GM23338 (cell line): ENCODE measurements around the gene BLTP2. TPM values are rescaled to one million over a fixed set of nuclear protein-coding genes. Genes with fewer than 3 reads are reported as not detected.
A peak's percentile ranks its signal among the peaks of the same experiment; 100 is the strongest.

Experiments
- ATAC-seq: fragments of 200-7000 bp; cut with Tn5 transposase; 3 replicates; pipeline ENCODE4 v1.9.1; 2020
- DNase-seq: peaks from one replicate; pipeline ENCODE4 v3.0.0-alpha.2; 2015; ENCODE audit warnings: low spot score
- H2AFZ ChIP-seq: fragments of 200-600 bp; sonication (generic); 2 replicates; pipeline ENCODE4 v1.8.0; 2016; ENCODE audit warnings: antibody characterized with exemption, mild to moderate bottlenecking, moderate library complexity
- H3F3A ChIP-seq: fragments of 200-600 bp; sonication (generic); replicated peaks from 2 replicates; pipeline ENCODE4 v1.8.0; 2017; ENCODE audit warnings: antibody characterized with exemption, mixed run types, low read depth
- H3K27ac ChIP-seq: fragments of 200-600 bp; sonication (generic); 2 replicates; pipeline ENCODE4 v1.6.1; 2016; ENCODE audit warnings: low read depth
- H3K27me3 ChIP-seq: fragments of 200-600 bp; sonication (generic); 2 replicates; pipeline ENCODE4 v1.8.0; 2016; ENCODE audit warnings: mild to moderate bottlenecking, mixed run types, moderate library complexity; ENCODE audit not compliant: insufficient read depth
- H3K36me3 ChIP-seq: fragments of 200-600 bp; sonication (generic); 2 replicates; pipeline ENCODE4 v1.8.0; 2016; ENCODE audit warnings: mild to moderate bottlenecking; ENCODE audit not compliant: insufficient read depth
- H3K4me1 ChIP-seq: fragments of 200-600 bp; sonication (generic); 2 replicates; pipeline ENCODE4 v1.8.0; 2016; ENCODE audit warnings: mild to moderate bottlenecking, moderate library complexity; ENCODE audit not compliant: insufficient read depth
- H3K4me2 ChIP-seq: fragments of 200-600 bp; sonication (generic); 2 replicates; pipeline ENCODE4 v1.7.1; 2017; ENCODE audit warnings: mixed run types
- H3K4me3 ChIP-seq: fragments of 200-600 bp; sonication (generic); 2 replicates; pipeline ENCODE4 v1.6.1; 2016; ENCODE audit warnings: mixed run types
- H3K79me2 ChIP-seq: fragments of 200-600 bp; sonication (generic); replicated peaks from 2 replicates; pipeline ENCODE4 v1.8.0; 2017; ENCODE audit warnings: mild to moderate bottlenecking; ENCODE audit not compliant: insufficient read depth
- H3K9me2 ChIP-seq: fragments of 200-600 bp; sonication (generic); 2 replicates; pipeline ENCODE4 v1.8.0; 2017; ENCODE audit not compliant: insufficient read depth
- H4K20me1 ChIP-seq: fragments of 200-600 bp; sonication (generic); replicated peaks from 2 replicates; pipeline ENCODE4 v1.8.0; 2017; ENCODE audit warnings: mild to moderate bottlenecking; ENCODE audit not compliant: insufficient read depth
- H3K27ac Mint-ChIP-seq: 2 replicates; pipeline ENCODE4 v1.8.0; 2020; ENCODE audit warnings: inconsistent platforms, mild to moderate bottlenecking, moderate library complexity, mixed read lengths
- H3K27me3 Mint-ChIP-seq: 3 replicates; pipeline ENCODE4 v1.8.0; 2022; ENCODE audit warnings: low read depth, mild to moderate bottlenecking, moderate library complexity, mixed read lengths, inconsistent platforms; ENCODE audit not compliant: insufficient read depth, poor library complexity
- H3K36me3 Mint-ChIP-seq: 3 replicates; pipeline ENCODE4 v1.8.0; 2021; ENCODE audit warnings: low read depth, mild to moderate bottlenecking, inconsistent platforms, moderate library complexity, mixed read lengths
- H3K4me1 Mint-ChIP-seq: 3 replicates; pipeline ENCODE4 v1.8.0; 2020; ENCODE audit warnings: mild to moderate bottlenecking, inconsistent platforms, mixed read lengths
- H3K4me3 Mint-ChIP-seq: 3 replicates; pipeline ENCODE4 v1.8.0; 2021; ENCODE audit warnings: moderate library complexity, mild to moderate bottlenecking, inconsistent platforms, mixed read lengths
- H3K9me3 Mint-ChIP-seq: 3 replicates; pipeline ENCODE4 v1.8.0; 2020; ENCODE audit warnings: moderate library complexity, mild to moderate bottlenecking, inconsistent platforms, mixed read lengths
- CTCF ChIP-seq, 2 experiments: fragments of 200-600 bp in 1 of 2; sonication (generic) in 1 of 2; conservative IDR thresholded peaks; 2 replicates each; pipeline versions ENCODE4 v1.5.1 to v1.6.1; 2016 to 2017; ENCODE audit warnings: antibody characterized with exemption in 2 of 2, low read depth in 2 of 2, mild to moderate bottlenecking in 2 of 2, moderate library complexity in 1 of 2
- ETS1 ChIP-seq: IDR thresholded peaks from 2 replicates; pipeline ENCODE4 v1.6.1; 2016; ENCODE audit warnings: antibody characterized with exemption
- NANOG ChIP-seq: IDR thresholded peaks from 2 replicates; pipeline ENCODE4 v1.6.1; 2016; ENCODE audit warnings: antibody characterized with exemption, borderline replicate concordance
- REST ChIP-seq: IDR thresholded peaks from one replicate; pipeline ENCODE4 v1.6.1; 2018; ENCODE audit warnings: antibody characterized with exemption; ENCODE audit not compliant: unreplicated experiment
- STAT1 ChIP-seq: IDR thresholded peaks from one replicate; pipeline ENCODE4 v1.6.1; 2016; ENCODE audit warnings: antibody characterized with exemption; ENCODE audit not compliant: unreplicated experiment
- ZNF462 ChIP-seq: fragments of 250-450 bp; sonication (Bioruptor Pico); IDR thresholded peaks from 2 replicates; pipeline ENCODE4 v1.5.0; 2020; ENCODE audit warnings: mild to moderate bottlenecking, moderate library complexity
- polyA plus RNA-seq: library from polyadenylated mRNA; unstranded; fragments of >200 nt; fragmentation: Nextera tagmentation; extraction: Ambion mirVana; gene quantifications from 2 replicates; pipeline ENCODE4 v1.2.1, GENCODE V29; 2016
- total RNA-seq: library from RNA; depleted of rRNA; stranded (reverse); fragments of >200 nt; shearing (Covaris generic); gene quantifications from 2 replicates; pipeline ENCODE4 v1.2.3, GENCODE V29; 2014

Gene BLTP2
- total and polyA plus RNA-seq, 2 experiments from 2014 or later = 58.6 to 166 TPM

GRCh38 chr17:28643983-28644786 is 773 bp downstream of the BLTP2 start:
- H3K79me2 ChIP-seq = peaks cover 35% of the 10 kb centered on the region
- peak overlapping the region; percentile 93 for H3K4me2 ChIP-seq
- peak overlapping the region; percentile 94 for H3K4me3 ChIP-seq
- Mint-ChIP-seq H3K27ac (peak overlapping the region; percentile 90), H3K36me3 (peaks cover 71% of the 10 kb centered on the region), H3K4me3 (peak overlapping the region; percentile 91), H3K27me3 (peaks cover 9% of the 10 kb centered on the region), H3K9me3 (no peaks in the 10 kb centered on the region), H3K4me1 (peaks cover 22% of the 10 kb centered on the region)
- H3K36me3 ChIP-seq = peaks cover 39% of the 10 kb centered on the region
- peak overlapping the region; percentile 13 for H3K27ac ChIP-seq
- peaks cover 19% of the 10 kb centered on the region; the same call in 1 of the 2 replicates for H3F3A ChIP-seq
- H3K27me3 ChIP-seq = no peaks in the 10 kb centered on the region
- H4K20me1 ChIP-seq = peaks cover 29% of the 10 kb centered on the region
- DNase-seq (peak; percentile 79), ATAC-seq (peak; percentile 13)
- TF ChIP-seq CTCF (conservative IDR thresholded peaks at IDR 0.05; ENCODE audit: low read depth in 2 of 2) (peak; percentile 43 to 54), ETS1 (no peak)
- peak overlapping the region; percentile 86; the same call in 1 of the 2 replicates for H2AFZ ChIP-seq
- H3K9me2 ChIP-seq = no peaks in the 10 kb centered on the region
- peaks cover 11% of the 10 kb centered on the region; the same call in 1 of the 2 replicates for H3K4me1 ChIP-seq

GRCh38 chr17:28641579-28641978 is 3.4 kb downstream of the BLTP2 start:
- Histone ChIP-seq H3K4me3 (no peak overlapping the region), H3K27me3 (no peaks in the 10 kb centered on the region), H3K4me1 (peaks cover 11% of the 10 kb centered on the region; the same call in 1 of the 2 replicates), H3K9me2 (no peaks in the 10 kb centered on the region), H4K20me1 (peaks cover 34% of the 10 kb centered on the region), H3F3A (peaks cover 25% of the 10 kb centered on the region; the same call in 1 of the 2 replicates), H3K79me2 (peaks cover 47% of the 10 kb centered on the region), H3K27ac (no peak overlapping the region), H2AFZ (no peak overlapping the region), H3K4me2 (no peak overlapping the region), H3K36me3 (peaks cover 65% of the 10 kb centered on the region)
- Mint-ChIP-seq H3K4me3 (no peak overlapping the region), H3K36me3 (peaks cover 79% of the 10 kb centered on the region), H3K27ac (no peak overlapping the region), H3K4me1 (peaks cover 19% of the 10 kb centered on the region), H3K27me3 (peaks cover 11% of the 10 kb centered on the region), H3K9me3 (no peaks in the 10 kb centered on the region)
- no peak for TF ChIP-seq NANOG
- no peak for TF ChIP-seq REST
- TF ChIP-seq STAT1 = no peak
- no peak for TF ChIP-seq ZNF462 (CRISPR knock-in tag)
- no peak for ATAC-seq
- DNase-seq = no peak
